ENCODE data around the gene MPL. TPM values are rescaled to one million over a fixed set of nuclear protein-coding genes. Genes with fewer than 3 reads are reported as not detected.
A peak's percentile ranks its signal among the peaks of the same experiment; 100 is the strongest.

The MPL gene
- total and polyA plus RNA-seq, 2 of the 13 experiments (the other 11 are each of a cell fraction or from before 2014, with no cell fraction given): not detected

- TF ChIP-seq KDM2A (CRISPR knock-in tag; IDR thresholded peaks at IDR 0.05; ENCODE audit: borderline replicate concordance, low read depth) (peak; percentile 76; the same call in 1 of the 2 replicates), ZNF224 (CRISPR knock-in tag; IDR thresholded peaks at IDR 0.05) (0 out of 2 replicates have a peak, but pooled peaks have one; percentile 90), ZNF816 (CRISPR knock-in tag; IDR thresholded peaks at IDR 0.05; ENCODE audit: borderline replicate concordance) (0 out of 2 replicates have a peak, but pooled peaks have one; percentile 35), CCDC6 (CRISPR knock-in tag; IDR thresholded peaks at IDR 0.05) (0 out of 2 replicates have a peak, but pooled peaks have one; percentile 21), RERE (CRISPR knock-in tag; IDR thresholded peaks at IDR 0.05; ENCODE audit: low read depth) (0 out of 2 replicates have a peak, but pooled peaks have one; percentile 42), MED13 (CRISPR knock-in tag; IDR thresholded peaks at IDR 0.05) (no peak), TRAFD1 (CRISPR knock-in tag; IDR thresholded peaks at IDR 0.05; ENCODE audit: borderline replicate concordance) (no peak), CHD4 (IDR thresholded peaks at IDR 0.05; ENCODE audit: borderline replicate concordance, low read length) (0 out of 2 replicates have a peak, but pooled peaks have one; percentile 23), SKI (IDR thresholded peaks at IDR 0.05; ENCODE audit: partially characterized antibody) (no peak), USF2 (IDR thresholded peaks at IDR 0.05; ENCODE audit: low read depth, low read length) (no peak), USF2 (CRISPR knock-in tag; IDR thresholded peaks at IDR 0.05; ENCODE audit: borderline replicate concordance) (no peak; the same call in 1 of the 2 replicates), MNT (IDR thresholded peaks at IDR 0.05) (0 out of 2 replicates have a peak, but pooled peaks have one; percentile 10), ZNF282 (IDR thresholded peaks at IDR 0.05; ENCODE audit: partially characterized antibody) (no peak), MXD1 (CRISPR knock-in tag; IDR thresholded peaks at IDR 0.05) (peak; percentile 80), ZNF383 (CRISPR knock-in tag; IDR thresholded peaks at IDR 0.05; ENCODE audit: borderline replicate concordance) (no peak)
Observed at GRCh38 chr1:43389326-43390313, 52.0 kb downstream of the MPL start, which contains the start of the genes MED8 and SZT2 (continued).

Measured in HepG2 (cell line).